ENCODE data around the gene SSTR4.
A peak's percentile ranks its signal among the peaks of the same experiment; 100 is the strongest.

Gene SSTR4

GRCh38 chr20:23047001-23047737 lies 12.1 kb downstream of the SSTR4 start:
- Histone ChIP-seq H3K27ac (ENCODE audit: poor library complexity, severe bottlenecking) (peak overlapping the region; percentile 66), H3K4me1 (ENCODE audit: insufficient read depth, poor library complexity, severe bottlenecking) (peaks cover 22% of the 10 kb centered on the region), H3K27me3 (ENCODE audit: insufficient read depth, poor library complexity, severe bottlenecking) (no peaks in the 10 kb centered on the region), H3K4me3 (ENCODE audit: severe bottlenecking) (peak overlapping the region; percentile 42), H3K9me3 (ENCODE audit: severe bottlenecking) (no peaks in the 10 kb centered on the region), H3K36me3 (ENCODE audit: low read depth) (peaks cover 24% of the 10 kb centered on the region)
- DNase-seq (ENCODE audit: low spot score) (no peak), ATAC-seq (ENCODE audit: low read depth) (0 out of 3 replicates have a peak, but pooled peaks have one; percentile 7)
- TF ChIP-seq CTCF (IDR thresholded peaks at IDR 0.05; ENCODE audit: poor library complexity, severe bottlenecking): no peak

- TF ChIP-seq CTCF (IDR thresholded peaks at IDR 0.05; ENCODE audit: poor library complexity, severe bottlenecking): no peak
- Histone ChIP-seq H3K9me3 (ENCODE audit: severe bottlenecking) (no peaks in the 10 kb centered on the region), H3K36me3 (ENCODE audit: low read depth) (peaks cover 24% of the 10 kb centered on the region), H3K27ac (ENCODE audit: poor library complexity, severe bottlenecking) (peak overlapping the region; percentile 66), H3K27me3 (ENCODE audit: insufficient read depth, poor library complexity, severe bottlenecking) (no peaks in the 10 kb centered on the region), H3K4me1 (ENCODE audit: insufficient read depth, poor library complexity, severe bottlenecking) (peaks cover 22% of the 10 kb centered on the region), H3K4me3 (ENCODE audit: severe bottlenecking) (peak overlapping the region; percentile 42)
- ATAC-seq (ENCODE audit: low read depth) (0 out of 3 replicates have a peak, but pooled peaks have one; percentile 0), DNase-seq (ENCODE audit: low spot score) (no peak)
Measured at GRCh38 chr20:23047738-23048214, 12.7 kb downstream of the SSTR4 start.

- peak; percentile 31 for ATAC-seq (ENCODE audit: low read depth)
- Histone ChIP-seq H3K4me3 (ENCODE audit: severe bottlenecking) (peak overlapping the region; percentile 42), H3K27me3 (ENCODE audit: insufficient read depth, poor library complexity, severe bottlenecking) (no peaks in the 10 kb centered on the region), H3K4me1 (ENCODE audit: insufficient read depth, poor library complexity, severe bottlenecking) (peaks cover 22% of the 10 kb centered on the region), H3K27ac (ENCODE audit: poor library complexity, severe bottlenecking) (peak overlapping the region; percentile 66), H3K9me3 (ENCODE audit: severe bottlenecking) (no peaks in the 10 kb centered on the region), H3K36me3 (ENCODE audit: low read depth) (peaks cover 24% of the 10 kb centered on the region)
- TF ChIP-seq CTCF (IDR thresholded peaks at IDR 0.05; ENCODE audit: poor library complexity, severe bottlenecking): peak; percentile 70
- DNase-seq (ENCODE audit: low spot score): peak; percentile 80
Measured at GRCh38 chr20:23048283-23049200, 13.4 kb downstream of the SSTR4 start.

DNA sequence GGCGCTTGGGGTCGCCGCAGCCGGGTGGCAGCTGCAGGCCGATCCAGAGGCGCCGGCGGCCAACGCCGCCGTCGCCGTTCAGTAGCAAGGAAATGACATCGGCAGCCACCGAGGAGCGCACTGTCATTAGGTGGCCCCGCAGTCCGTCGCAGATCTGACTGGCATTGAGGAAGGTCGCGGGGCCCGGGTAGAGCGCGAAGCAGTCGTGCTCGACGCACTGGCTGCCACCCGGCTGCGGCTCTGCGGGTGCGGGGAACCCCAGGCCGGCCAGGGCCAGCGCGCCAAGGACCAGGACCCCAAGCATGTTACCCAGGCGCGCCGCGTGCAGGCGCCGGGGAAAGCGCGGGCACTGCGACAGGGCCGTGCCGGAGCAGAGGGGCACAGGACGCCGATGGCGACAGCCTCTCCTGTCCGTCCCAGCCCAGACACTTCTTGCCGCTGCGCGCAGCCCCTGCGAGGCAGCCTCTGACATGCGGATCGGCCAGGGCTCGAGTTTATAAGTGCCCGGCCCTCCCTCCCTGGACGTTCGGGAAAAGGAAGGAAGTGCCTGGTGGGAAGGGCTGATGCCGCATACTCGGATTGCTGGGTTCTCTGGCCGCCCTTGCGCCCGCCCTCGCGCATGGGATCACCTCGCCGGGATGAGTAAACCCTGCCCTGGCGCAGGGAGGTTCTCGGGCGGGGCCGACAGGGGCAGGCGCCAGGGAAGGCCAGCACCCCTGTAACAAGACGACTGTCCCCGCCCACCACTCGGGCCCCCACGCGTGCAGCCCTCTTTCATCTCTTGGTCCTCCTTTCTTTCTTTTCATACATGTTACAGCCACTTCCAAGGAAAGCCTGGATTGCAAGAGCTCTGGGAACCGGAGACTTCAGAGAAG lies 14.3 kb downstream of the SSTR4 start, which contains the start of gene THBD:
TSS of gene THBD (minus strand) at position 472 of the 875 bp plus-strand sequence. CDS start at position 304, 168 bp downstream.
- Histone ChIP-seq H3K4me1 (ENCODE audit: insufficient read depth, poor library complexity, severe bottlenecking) (peaks cover 22% of the 10 kb centered on the region), H3K27ac (ENCODE audit: poor library complexity, severe bottlenecking) (peak within 1 kb of the TSS; percentile 66), H3K36me3 (ENCODE audit: low read depth) (peaks cover 24% of the 10 kb centered on the region), H3K27me3 (ENCODE audit: insufficient read depth, poor library complexity, severe bottlenecking) (no peaks in the 10 kb centered on the region), H3K9me3 (ENCODE audit: severe bottlenecking) (no peaks in the 10 kb centered on the region), H3K4me3 (ENCODE audit: severe bottlenecking) (peak within 1 kb of the TSS; percentile 42)
- peak; percentile 94 for DNase-seq (ENCODE audit: low spot score)
- peak; percentile 78 for ATAC-seq (ENCODE audit: low read depth)
- TF ChIP-seq CTCF (IDR thresholded peaks at IDR 0.05; ENCODE audit: poor library complexity, severe bottlenecking): no peak
